ENCODE measurements around the gene LYPLAL1. TPM values are rescaled to one million over a fixed set of nuclear protein-coding genes. Genes with fewer than 3 reads are reported as not detected.

Gene LYPLAL1
- total RNA-seq, 1 donor from 2014 or later = 15.9 TPM

DNA sequence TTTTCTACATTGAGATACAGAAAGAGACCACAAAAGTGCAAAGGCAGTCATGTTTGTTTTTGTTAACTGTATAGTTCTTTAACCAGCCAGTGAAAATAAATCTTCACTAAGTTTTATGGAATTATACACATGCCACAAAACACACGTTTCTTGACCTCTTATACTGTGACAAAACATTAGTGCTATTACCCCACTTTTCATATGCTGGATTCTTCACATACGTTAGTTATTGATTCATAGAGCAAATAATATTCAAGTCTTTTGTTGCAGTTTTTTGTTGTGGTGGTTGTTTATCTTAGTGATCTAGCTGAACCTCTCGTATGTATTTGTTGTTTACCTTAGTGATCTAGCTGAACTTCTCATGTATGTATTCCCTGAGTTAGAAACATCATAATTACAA is 28.0 kb downstream of the LYPLAL1 start:
- DNase-seq (ENCODE audit: low read depth) = no peak
- Histone ChIP-seq H3K4me3 (ENCODE audit: low read depth, low read length) (no peak overlapping the region), H3K27me3 (ENCODE audit: control insufficient read depth, insufficient read depth, low read length) (no peaks in the 10 kb centered on the region), H3K36me3 (ENCODE audit: control insufficient read depth, insufficient read depth, low read length) (no peaks in the 10 kb centered on the region)
- TF ChIP-seq, protein P1, sequence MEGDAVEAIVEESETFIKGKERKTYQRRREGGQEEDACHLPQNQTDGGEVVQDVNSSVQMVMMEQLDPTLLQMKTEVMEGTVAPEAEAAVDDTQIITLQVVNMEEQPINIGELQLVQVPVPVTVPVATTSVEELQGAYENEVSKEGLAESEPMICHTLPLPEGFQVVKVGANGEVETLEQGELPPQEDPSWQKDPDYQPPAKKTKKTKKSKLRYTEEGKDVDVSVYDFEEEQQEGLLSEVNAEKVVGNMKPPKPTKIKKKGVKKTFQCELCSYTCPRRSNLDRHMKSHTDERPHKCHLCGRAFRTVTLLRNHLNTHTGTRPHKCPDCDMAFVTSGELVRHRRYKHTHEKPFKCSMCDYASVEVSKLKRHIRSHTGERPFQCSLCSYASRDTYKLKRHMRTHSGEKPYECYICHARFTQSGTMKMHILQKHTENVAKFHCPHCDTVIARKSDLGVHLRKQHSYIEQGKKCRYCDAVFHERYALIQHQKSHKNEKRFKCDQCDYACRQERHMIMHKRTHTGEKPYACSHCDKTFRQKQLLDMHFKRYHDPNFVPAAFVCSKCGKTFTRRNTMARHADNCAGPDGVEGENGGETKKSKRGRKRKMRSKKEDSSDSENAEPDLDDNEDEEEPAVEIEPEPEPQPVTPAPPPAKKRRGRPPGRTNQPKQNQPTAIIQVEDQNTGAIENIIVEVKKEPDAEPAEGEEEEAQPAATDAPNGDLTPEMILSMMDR (IDR thresholded peaks at IDR 0.05; ENCODE audit: insufficient read depth, low read length, poor library complexity, severe bottlenecking) = no peak

DNA sequence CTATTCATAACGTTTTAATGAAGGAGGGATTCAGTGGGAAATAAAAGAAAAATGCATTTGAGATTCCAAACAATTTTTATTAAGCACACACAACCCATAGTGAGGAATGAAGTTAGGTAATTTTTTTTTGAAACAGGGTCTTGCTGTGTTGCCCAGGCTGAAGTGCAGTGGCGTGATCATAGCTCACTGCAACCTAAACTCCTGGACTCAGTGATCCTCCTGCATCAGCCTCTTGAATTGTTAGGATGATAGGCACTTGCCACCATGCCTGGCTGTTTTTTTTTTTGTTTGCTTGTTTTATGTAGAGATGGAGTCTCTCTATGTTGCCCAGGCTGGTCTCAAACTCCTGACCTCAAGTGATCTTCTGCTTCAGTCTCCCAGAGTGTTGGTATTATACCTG is 28.9 kb downstream of the LYPLAL1 start:
- TF ChIP-seq, protein P1 (IDR thresholded peaks at IDR 0.05; ENCODE audit: insufficient read depth, low read length, poor library complexity, severe bottlenecking) = no peak
- Histone ChIP-seq H3K4me3 (ENCODE audit: low read depth, low read length) (no peak overlapping the region), H3K27me3 (ENCODE audit: control insufficient read depth, insufficient read depth, low read length) (no peaks in the 10 kb centered on the region), H3K36me3 (ENCODE audit: control insufficient read depth, insufficient read depth, low read length) (no peaks in the 10 kb centered on the region)
- no peak for DNase-seq (ENCODE audit: low read depth)

DNA sequence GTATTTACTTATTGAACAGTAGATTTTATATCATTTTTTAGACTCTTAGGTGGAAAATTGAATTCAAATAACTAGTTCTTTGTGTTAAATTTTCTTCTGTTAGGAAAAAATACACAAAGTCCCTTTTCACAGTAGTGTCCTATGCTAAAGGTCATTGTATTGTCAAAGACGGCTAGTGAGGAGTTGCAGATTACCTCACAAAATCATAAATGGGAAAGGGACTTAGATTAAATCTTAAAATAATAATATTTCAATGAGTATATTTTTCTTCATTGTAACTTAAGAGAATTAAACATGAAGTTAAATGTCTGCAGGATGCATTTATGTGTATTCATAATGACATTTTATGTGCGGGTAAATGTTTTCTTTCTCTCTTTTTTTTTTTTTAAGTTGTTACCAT is 32.7 kb downstream of the LYPLAL1 start:
- Histone ChIP-seq H3K36me3 (ENCODE audit: control insufficient read depth, insufficient read depth, low read length) (no peaks in the 10 kb centered on the region), H3K27me3 (ENCODE audit: control insufficient read depth, insufficient read depth, low read length) (no peaks in the 10 kb centered on the region), H3K4me3 (ENCODE audit: low read depth, low read length) (no peak overlapping the region)
- TF ChIP-seq, protein P1 (IDR thresholded peaks at IDR 0.05; ENCODE audit: insufficient read depth, low read length, poor library complexity, severe bottlenecking) = no peak
- no peak for DNase-seq (ENCODE audit: low read depth)

DNA sequence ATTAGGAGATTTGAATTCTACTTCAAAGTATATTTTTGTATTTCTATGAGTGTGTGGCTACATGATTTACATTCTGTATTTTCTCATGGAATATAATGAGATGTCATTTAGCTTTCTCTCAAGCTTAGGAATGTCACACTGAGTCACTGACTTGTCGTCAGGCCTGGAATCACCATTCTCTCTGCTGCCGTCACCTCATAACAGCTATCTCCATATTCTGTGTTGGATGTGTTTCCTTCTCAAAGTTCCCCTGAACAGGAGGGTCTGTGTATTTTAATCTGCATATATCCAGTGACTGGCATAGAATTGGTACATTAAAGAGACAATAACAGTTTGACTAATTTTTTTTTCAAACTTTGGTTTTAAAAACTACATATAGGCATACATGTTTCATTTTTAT is 35.9 kb downstream of the LYPLAL1 start:
- Histone ChIP-seq H3K36me3 (ENCODE audit: control insufficient read depth, insufficient read depth, low read length) (no peaks in the 10 kb centered on the region), H3K27me3 (ENCODE audit: control insufficient read depth, insufficient read depth, low read length) (no peaks in the 10 kb centered on the region), H3K4me3 (ENCODE audit: low read depth, low read length) (no peak overlapping the region)
- TF ChIP-seq, protein P1 (IDR thresholded peaks at IDR 0.05; ENCODE audit: insufficient read depth, low read length, poor library complexity, severe bottlenecking) = no peak
- no peak for DNase-seq (ENCODE audit: low read depth)

DNA sequence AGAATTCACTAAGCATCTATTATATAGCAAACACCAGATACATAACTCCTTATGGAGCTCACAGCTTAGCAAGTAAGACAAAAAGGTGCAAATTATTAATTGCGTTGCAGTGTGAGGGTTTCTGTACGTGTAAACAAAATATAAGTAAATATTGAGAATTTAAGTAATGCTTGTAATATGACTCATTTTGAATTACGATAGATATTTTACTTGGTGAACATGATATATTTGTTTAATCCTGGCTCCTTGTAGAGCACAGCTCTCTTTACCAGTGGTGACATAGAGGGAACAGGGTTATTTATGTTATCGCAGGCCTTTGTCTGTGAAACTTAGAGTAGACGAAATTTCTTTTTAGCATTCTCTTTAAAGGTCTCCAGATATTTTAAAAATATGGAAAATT is 36.4 kb downstream of the LYPLAL1 start:
- H3K27me3 ChIP-seq (ENCODE audit: control insufficient read depth, insufficient read depth, low read length) = no peaks in the 10 kb centered on the region
- no peak for DNase-seq (ENCODE audit: low read depth)
- H3K4me3 ChIP-seq (ENCODE audit: low read depth, low read length) = no peak overlapping the region
- TF ChIP-seq, protein P1 (IDR thresholded peaks at IDR 0.05; ENCODE audit: insufficient read depth, low read length, poor library complexity, severe bottlenecking) = no peak
- H3K36me3 ChIP-seq (ENCODE audit: control insufficient read depth, insufficient read depth, low read length) = no peaks in the 10 kb centered on the region

DNA sequence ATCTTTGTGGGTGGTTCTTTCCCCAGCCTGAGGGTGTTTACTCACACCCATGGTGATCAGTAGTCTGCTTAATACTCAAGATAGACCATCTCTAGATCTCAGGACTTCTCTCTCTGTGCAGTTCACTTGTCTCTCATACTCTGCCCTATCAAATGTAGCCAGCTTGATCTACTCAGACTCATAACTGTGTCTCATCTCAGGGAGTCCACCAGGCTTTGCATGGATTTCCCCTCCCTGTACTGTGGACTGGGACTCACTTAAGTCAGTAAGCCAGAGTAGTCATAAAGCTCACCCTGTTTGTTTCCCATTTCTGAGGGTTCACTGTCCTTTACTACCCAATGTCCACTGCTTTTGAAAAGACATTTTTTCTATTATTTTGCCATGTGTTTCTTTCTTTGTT is 41.8 kb downstream of the LYPLAL1 start:
- H3K4me3 ChIP-seq (ENCODE audit: low read depth, low read length) = no peak overlapping the region
- H3K36me3 ChIP-seq (ENCODE audit: control insufficient read depth, insufficient read depth, low read length) = no peaks in the 10 kb centered on the region
- DNase-seq (ENCODE audit: low read depth) = no peak
- no peaks in the 10 kb centered on the region for H3K27me3 ChIP-seq (ENCODE audit: control insufficient read depth, insufficient read depth, low read length)
- TF ChIP-seq, protein P1 (IDR thresholded peaks at IDR 0.05; ENCODE audit: insufficient read depth, low read length, poor library complexity, severe bottlenecking) = no peak
